GM12801 (cell line): Measurements from ENCODE around the gene ZNF570.

Source experiments
- TF ChIP-seq, protein P1 (sequence below): IDR thresholded peaks from one replicate; pipeline ENCODE4 v1.5.1; 2011; ENCODE audit warnings: control low read depth; ENCODE audit not compliant: insufficient read length; ENCODE audit errors: extremely low read depth

ZNF570 gene

DNA sequence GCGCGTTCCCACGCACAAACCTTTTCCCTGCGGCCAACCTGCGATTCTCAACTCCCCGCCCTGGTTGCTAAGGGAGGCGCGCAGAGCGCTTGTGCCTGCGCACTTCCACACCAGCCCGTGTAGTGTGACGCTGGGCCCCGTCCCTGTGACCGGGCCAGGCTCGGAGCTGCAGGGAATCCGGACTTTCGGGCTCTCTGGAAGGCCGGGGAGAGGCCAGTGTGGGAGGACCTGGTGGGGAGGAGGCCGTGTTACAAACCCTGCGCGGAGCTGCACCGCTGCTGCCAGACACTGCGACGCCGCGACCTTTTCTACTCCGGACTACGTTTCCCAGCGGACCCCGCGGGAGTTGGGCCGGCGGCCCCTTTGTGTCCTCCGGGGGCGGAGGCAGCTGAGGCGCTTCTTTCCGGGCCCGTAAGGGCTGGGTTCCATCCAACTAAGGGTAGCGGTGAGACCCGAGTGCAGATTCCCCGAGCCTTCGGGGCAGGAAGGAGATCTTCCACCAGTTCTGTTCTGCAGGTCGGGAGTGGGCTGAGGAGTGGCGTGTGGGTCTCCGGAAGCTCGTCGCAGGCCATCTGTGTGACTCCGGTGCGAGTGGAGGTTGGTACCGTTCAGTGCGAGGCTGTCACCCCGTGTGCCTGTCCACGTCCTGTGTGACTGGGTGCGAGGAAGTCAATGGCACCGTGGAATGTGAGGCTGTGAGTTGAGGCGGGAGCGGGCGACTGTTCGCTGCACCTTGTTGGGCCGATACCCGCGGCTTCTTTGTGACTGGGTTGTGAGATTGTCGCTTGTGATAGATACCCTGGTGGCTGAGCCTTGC lies at the start of gene ZNF570:
Gene ZNF570, plus strand, starts transcription at position 396 of the 817 bp plus-strand sequence. CDS start 999 bp downstream, outside the sequence.
- TF ChIP-seq, protein P1, sequence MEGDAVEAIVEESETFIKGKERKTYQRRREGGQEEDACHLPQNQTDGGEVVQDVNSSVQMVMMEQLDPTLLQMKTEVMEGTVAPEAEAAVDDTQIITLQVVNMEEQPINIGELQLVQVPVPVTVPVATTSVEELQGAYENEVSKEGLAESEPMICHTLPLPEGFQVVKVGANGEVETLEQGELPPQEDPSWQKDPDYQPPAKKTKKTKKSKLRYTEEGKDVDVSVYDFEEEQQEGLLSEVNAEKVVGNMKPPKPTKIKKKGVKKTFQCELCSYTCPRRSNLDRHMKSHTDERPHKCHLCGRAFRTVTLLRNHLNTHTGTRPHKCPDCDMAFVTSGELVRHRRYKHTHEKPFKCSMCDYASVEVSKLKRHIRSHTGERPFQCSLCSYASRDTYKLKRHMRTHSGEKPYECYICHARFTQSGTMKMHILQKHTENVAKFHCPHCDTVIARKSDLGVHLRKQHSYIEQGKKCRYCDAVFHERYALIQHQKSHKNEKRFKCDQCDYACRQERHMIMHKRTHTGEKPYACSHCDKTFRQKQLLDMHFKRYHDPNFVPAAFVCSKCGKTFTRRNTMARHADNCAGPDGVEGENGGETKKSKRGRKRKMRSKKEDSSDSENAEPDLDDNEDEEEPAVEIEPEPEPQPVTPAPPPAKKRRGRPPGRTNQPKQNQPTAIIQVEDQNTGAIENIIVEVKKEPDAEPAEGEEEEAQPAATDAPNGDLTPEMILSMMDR = no peak

DNA sequence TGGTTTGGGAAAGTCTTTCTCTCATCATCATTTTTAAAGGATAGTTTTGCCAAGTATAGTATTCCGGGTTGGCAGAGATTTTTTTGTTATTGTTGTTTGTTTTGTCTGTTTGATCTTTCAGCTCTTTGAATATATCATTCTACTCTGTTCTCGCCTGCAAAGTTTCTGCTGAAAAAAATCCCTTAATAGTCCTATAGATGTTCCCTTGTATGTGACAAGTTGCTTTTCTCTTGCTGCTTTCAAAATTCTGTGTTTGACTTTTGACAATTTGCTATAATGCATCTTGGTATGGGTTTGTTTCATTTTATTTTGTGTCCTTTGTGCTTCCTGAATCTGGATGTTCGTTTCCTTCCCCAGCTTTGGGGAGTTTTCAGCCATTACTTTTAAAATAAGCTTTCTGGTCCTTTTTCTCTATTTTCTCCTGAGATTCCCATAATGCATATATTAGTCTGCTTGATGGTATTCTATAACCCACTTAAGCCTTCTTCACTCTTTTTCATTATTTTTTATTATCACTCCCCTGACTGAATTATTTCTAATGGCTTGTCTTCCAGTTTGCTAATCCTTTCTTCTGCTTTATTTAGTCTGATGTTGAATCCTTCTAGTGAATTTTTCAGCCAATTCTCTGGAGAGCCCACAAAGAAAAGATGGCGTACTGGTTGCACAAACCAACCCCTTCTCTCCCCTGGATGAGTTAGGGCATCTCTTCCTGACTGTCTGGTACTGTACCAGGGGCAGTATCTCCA lies 16.5 kb upstream of the ZNF570 start:
- TF ChIP-seq, protein P1 = no peak

DNA sequence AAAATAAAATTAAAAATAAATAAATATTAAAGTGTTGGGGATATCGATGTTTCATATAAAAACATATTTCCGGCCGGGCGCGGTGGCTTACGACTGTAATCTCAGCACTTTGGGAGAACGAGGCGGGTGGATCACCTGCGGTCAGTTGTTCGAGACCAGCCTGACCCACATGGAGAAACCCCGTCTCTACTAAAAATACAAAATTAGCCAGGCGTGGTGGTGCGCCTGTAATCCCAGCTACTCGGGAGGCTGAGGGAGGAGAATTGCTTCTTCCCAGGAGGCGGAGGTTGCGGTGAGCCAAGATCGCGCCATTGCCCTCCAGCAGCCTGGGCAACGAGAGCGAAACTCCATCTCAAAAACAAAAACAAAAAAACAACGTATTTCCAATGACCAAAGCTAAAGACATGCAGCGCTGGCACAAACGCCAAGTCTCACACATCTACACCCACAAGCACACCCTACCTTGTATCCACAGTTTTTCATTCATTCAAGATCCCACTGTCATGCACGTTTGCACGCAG lies 2.8 kb upstream of the ZNF570 start:
- TF ChIP-seq, protein P1 = no peak

DNA sequence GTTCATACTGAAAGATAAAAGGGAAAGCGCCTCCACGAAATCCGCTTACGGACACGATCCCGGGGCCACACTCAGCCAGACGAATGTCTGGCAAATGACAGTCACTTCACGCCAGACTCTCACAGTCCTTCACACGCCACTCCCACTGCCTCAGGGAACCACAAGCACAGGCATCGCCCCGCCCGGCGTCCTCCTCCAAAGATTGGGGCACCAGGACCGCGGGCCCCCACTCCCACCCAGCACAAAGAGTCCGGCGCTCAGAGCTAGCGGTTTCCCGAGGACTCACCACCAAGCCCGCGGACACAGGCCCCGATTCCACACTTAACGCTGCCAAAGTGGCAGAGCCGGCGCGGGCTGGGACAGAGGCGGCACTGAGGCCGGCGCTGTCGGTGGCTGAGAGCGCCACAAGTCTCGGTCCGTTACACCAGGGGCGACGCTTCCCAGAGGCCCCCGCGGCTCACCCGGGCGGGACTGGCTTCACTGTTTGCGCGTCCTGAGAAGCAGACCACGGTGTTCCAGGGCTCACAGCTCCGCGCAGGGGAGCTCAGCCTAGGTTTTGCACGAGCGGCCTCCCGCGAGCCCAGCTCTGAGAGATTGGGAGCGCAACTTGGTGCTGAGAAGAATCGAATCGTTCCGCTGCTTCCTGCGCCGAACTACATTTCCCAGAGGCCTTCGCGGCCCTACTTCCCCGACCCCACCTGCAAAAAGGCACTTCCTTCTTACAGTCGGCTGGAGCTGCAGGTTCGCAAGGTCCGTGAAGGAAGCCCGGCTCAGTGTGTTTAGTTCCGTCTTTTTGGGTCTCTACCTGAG lies 2.2 kb upstream of the ZNF570 start, which contains the start of gene ZNF569:
Gene ZNF569, minus strand, starts transcription at position 647 of the 810 bp plus-strand sequence. CDS start 22,523 bp downstream, outside the sequence.
- TF ChIP-seq, protein P1 = no peak

DNA sequence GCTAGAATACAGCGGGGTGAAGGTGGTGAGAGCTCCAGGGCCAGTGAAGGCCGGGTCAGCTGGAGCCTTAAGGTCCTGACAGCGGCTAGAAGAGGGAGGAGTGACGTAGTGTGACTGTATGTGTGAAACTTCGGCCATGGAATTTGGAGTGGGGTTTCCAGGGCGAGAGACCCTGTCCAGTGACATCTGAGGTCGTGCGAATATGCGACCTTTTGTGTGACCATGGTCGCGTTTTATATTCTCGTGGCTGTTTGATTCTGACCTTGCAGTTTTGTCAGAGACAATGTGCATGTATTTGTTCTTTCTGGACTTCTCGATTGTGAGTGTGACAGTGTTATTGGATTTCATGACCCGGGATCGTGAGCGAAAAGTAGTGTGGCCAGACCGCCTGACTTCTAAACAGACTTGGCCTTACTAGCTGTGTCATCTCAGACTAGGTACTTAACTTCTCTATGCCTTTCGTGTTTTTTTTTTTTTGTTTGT lies 1.5 kb upstream of the ZNF570 start:
- TF ChIP-seq, protein P1 = no peak

DNA sequence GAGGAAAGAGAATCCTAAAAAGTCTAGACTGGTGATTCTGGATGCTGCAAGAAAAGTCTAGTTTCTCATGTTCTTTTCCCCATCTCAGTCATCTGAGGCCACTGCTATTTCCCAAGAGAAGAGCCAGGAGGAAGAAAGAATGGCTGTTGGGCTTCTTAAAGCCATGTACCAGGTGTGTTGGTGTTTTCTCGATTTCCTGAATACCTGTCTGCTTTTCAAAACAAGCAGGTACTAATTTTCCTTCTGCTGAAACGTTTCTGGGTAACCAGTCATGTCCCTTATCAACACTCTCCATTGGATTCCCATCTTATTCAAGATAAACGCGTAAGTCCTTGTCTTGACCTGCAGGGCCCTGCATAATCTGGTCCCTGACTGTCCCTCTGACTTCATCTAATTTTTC lies 1.1 kb downstream of the ZNF570 start:
- TF ChIP-seq, protein P1 = no peak
